Karpas-422 (cell line): ENCODE data around the gene GUK1. TPM values are rescaled to one million over a fixed set of nuclear protein-coding genes. Genes with fewer than 3 reads are reported as not detected.
A peak's percentile ranks its signal among the peaks of the same experiment; 100 is the strongest.

Source experiments
- DNase-seq: peaks from one replicate; pipeline ENCODE4 v3.0.0-alpha.2; 2015
- H2AFZ ChIP-seq: fragments of 200-600 bp; sonication (generic); 2 replicates; pipeline ENCODE4 v1.6.1; 2014; ENCODE audit warnings: antibody characterized with exemption, low read length, mixed read lengths
- H3K27ac ChIP-seq: fragments of 200-600 bp; sonication (generic); 2 replicates; pipeline ENCODE4 v1.5.1; 2014; ENCODE audit warnings: mild to moderate bottlenecking, low read length, moderate library complexity
- H3K27me3 ChIP-seq: fragments of 200-600 bp; sonication (generic); 2 replicates; pipeline ENCODE4 v1.6.1; 2014; ENCODE audit warnings: low read length, mixed read lengths
- H3K36me3 ChIP-seq: fragments of 200-600 bp; sonication (generic); 2 replicates; pipeline ENCODE4 v1.6.1; 2014; ENCODE audit warnings: low read length, mixed read lengths; ENCODE audit not compliant: insufficient read depth
- H3K4me1 ChIP-seq: fragments of 200-600 bp; sonication (generic); 2 replicates; pipeline ENCODE4 v1.6.1; 2014; ENCODE audit warnings: mild to moderate bottlenecking, low read length, mixed read lengths
- H3K4me2 ChIP-seq: fragments of 200-600 bp; sonication (generic); 2 replicates; pipeline ENCODE4 v1.6.1; 2014; ENCODE audit warnings: low read length, low read depth, mild to moderate bottlenecking; ENCODE audit not compliant: poor library complexity, severe bottlenecking
- H3K4me3 ChIP-seq: fragments of 200-600 bp; sonication (generic); 2 replicates; pipeline ENCODE4 v1.5.1; 2014; ENCODE audit warnings: mild to moderate bottlenecking, antibody characterized with exemption, low read length, mixed read lengths
- H3K79me2 ChIP-seq: fragments of 200-600 bp; sonication (generic); 2 replicates; pipeline ENCODE4 v1.6.1; 2014; ENCODE audit warnings: mild to moderate bottlenecking, low read length, mixed read lengths
- H3K9ac ChIP-seq: fragments of 200-600 bp; sonication (generic); 2 replicates; pipeline ENCODE4 v1.6.0; 2014; ENCODE audit warnings: low read length
- H3K9me2 ChIP-seq: fragments of 200-600 bp; sonication (generic), shearing (Covaris generic); replicated peaks from 2 replicates; pipeline ENCODE4 v1.6.0; 2014; ENCODE audit warnings: mild to moderate bottlenecking, low read length, moderate library complexity; ENCODE audit not compliant: insufficient read depth
- H3K9me3 ChIP-seq: fragments of 300-700, 200-600 bp; sonication (generic); 2 replicates; pipeline ENCODE4 v1.6.1; 2014; ENCODE audit warnings: low read length, mixed read lengths
- H4K20me1 ChIP-seq: fragments of 200-600 bp; sonication (generic); 2 replicates; pipeline ENCODE4 v1.6.1; 2014; ENCODE audit warnings: mild to moderate bottlenecking, antibody characterized with exemption, low read length, low read depth; ENCODE audit not compliant: insufficient read depth
- total RNA-seq: library from RNA; depleted of rRNA; stranded (reverse); fragments of >200 nt; shearing (Covaris generic); gene quantifications from 2 replicates; pipeline ENCODE4 v1.2.3, GENCODE V29; 2014; ENCODE audit warnings: low replicate concordance

GUK1 gene
- total RNA-seq, 1 experiment from 2014 or later: 74.4 TPM

GRCh38 chr1:228101994-228102790 is 37.9 kb upstream of the GUK1 start:
- Histone ChIP-seq H3K79me2 (peaks cover 35% of the 10 kb centered on the region; the same call in 1 of the 2 replicates), H3K4me1 (peaks cover 28% of the 10 kb centered on the region), H3K27me3 (no peaks in the 10 kb centered on the region), H2AFZ (no peak overlapping the region), H4K20me1 (peaks cover 31% of the 10 kb centered on the region; the same call in 1 of the 2 replicates), H3K27ac (peak overlapping the region; percentile 37; the same call in 1 of the 2 replicates), H3K4me2 (peak overlapping the region; percentile 91), H3K36me3 (peaks cover 14% of the 10 kb centered on the region), H3K4me3 (peak overlapping the region; percentile 74), H3K9me3 (no peaks in the 10 kb centered on the region), H3K9ac (peak overlapping the region; percentile 93), H3K9me2 (no peaks in the 10 kb centered on the region)
- DNase-seq: peak; percentile 75

- Histone ChIP-seq H3K9me2 (no peaks in the 10 kb centered on the region), H3K4me2 (peak within 1 kb of the TSS; percentile 91), H2AFZ (peak within 1 kb of the TSS; percentile 82; the same call in 1 of the 2 replicates), H3K27ac (peak within 1 kb of the TSS; percentile 42; the same call in 1 of the 2 replicates), H3K4me1 (peaks cover 35% of the 10 kb centered on the region), H3K27me3 (no peaks in the 10 kb centered on the region), H3K4me3 (peak within 1 kb of the TSS; percentile 74), H3K9ac (peak within 1 kb of the TSS; percentile 93), H3K79me2 (peaks cover 38% of the 10 kb centered on the region), H4K20me1 (peaks cover 25% of the 10 kb centered on the region; the same call in 1 of the 2 replicates), H3K36me3 (peaks cover 13% of the 10 kb centered on the region), H3K9me3 (no peaks in the 10 kb centered on the region)
- peak; percentile 98 for DNase-seq
Observed at GRCh38 chr1:228102791-228103620, 37.1 kb upstream of the GUK1 start, which contains the start of gene C1orf35. Gene C1orf35, minus strand, starts transcription at chr1:228103325. Its CDS starts 98 bp downstream, at chr1:228103227.

DNA sequence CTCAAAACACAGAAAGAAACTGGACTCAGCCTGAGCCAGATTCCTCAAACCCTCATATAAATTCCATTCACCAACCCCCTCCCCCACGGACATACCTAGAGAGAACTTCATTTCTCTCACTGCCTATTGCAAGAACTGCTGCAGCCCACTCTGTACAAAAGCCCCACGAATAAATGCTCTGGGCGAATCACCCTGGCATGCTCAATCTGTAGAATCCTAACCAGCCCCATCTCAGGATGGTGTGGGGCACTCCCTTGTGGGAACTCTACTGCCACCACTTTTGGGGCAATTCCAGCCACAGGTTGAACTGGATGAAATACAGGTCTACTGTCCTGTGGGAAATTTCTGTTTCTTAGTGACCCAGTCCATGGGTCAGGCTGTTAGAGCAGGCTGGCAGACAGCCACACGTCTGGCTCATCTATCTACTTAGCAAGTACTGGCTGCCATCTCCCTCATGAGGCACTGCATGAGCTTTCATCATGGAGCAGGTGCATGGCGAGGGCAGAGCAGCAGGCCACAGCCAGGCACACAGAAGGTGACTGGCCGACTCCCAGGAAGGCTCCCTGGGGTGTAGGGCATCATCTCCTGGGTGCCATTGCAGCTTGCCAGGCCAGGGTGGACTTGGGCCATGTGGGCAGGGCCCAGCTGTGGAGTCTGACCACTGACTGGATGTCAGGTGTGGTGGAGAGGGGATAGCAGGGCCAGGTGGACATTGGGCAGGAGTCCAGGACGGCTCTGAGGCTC is 35.4 kb upstream of the GUK1 start:
- H3K27ac ChIP-seq: no peak overlapping the region
- H3K9ac ChIP-seq: peak overlapping the region; percentile 93; the same call in 1 of the 2 replicates
- no peaks in the 10 kb centered on the region for H3K27me3 ChIP-seq
- H3K36me3 ChIP-seq: 0 out of 2 replicates have a peak, but pooled peaks cover 9% of the 10 kb centered on the region
- peaks cover 45% of the 10 kb centered on the region for H3K79me2 ChIP-seq
- H3K9me3 ChIP-seq: no peaks in the 10 kb centered on the region
- peak; percentile 42 for DNase-seq
- no peak overlapping the region for H3K4me2 ChIP-seq
- H3K4me3 ChIP-seq: peak overlapping the region; percentile 74; the same call in 1 of the 2 replicates
- no peaks in the 10 kb centered on the region for H3K9me2 ChIP-seq
- H3K4me1 ChIP-seq: peaks cover 42% of the 10 kb centered on the region
- H2AFZ ChIP-seq: no peak overlapping the region
- peaks cover 14% of the 10 kb centered on the region; the same call in 1 of the 2 replicates for H4K20me1 ChIP-seq

GRCh38 chr1:228105270-228105995 is 34.6 kb upstream of the GUK1 start:
- Histone ChIP-seq H3K79me2 (peaks cover 46% of the 10 kb centered on the region), H3K36me3 (0 out of 2 replicates have a peak, but pooled peaks cover 9% of the 10 kb centered on the region), H3K4me1 (peaks cover 48% of the 10 kb centered on the region), H3K4me3 (no peak overlapping the region), H4K20me1 (peaks cover 14% of the 10 kb centered on the region; the same call in 1 of the 2 replicates), H3K9me3 (no peaks in the 10 kb centered on the region), H3K4me2 (no peak overlapping the region), H3K9ac (no peak overlapping the region), H3K27me3 (no peaks in the 10 kb centered on the region), H3K27ac (no peak overlapping the region), H2AFZ (no peak overlapping the region), H3K9me2 (no peaks in the 10 kb centered on the region)
- peak; percentile 38 for DNase-seq

DNA sequence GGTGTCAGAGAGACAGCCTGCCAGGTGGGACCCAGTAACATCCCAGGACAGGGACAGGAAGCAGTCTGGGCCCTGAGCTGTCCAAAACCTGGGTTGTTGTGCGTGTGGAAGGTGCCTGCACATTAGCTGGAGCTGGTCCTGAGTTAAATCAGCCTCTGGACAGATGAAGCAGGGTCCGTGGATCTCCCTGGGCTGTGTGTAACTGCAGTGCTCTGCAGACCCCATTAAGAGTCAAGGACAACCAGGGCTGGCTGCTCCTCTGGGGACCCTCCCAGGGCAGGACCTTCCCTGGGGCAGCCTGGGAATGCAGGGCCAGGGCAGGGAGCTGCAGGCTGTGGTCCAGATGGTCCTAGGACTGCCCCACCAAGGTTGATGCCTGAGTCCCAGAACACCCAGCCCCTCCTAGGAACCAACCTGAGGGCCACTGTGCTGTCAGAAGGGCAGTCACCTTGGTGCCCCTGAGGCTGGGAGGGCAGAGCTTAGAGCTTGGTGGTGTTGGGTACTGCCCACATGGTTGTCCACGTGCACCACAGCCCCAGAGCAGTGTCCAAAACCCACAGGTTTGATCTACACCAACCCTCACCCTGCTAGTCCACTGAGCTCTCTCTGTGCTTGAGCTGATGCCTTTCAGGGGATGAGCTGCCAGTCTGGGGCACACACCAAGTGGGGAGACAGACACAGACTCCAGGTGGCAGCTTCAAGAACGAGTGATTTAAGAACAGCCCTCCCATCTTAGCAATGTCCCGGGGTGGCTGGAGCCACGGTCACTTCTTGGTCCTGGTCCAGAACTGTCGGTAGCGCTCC is 33.9 kb upstream of the GUK1 start:
- H3K4me1 ChIP-seq: peaks cover 42% of the 10 kb centered on the region
- H3K9ac ChIP-seq: no peak overlapping the region
- H4K20me1 ChIP-seq: peaks cover 9% of the 10 kb centered on the region; the same call in 1 of the 2 replicates
- H3K4me3 ChIP-seq: no peak overlapping the region
- H3K9me2 ChIP-seq: no peaks in the 10 kb centered on the region
- no peaks in the 10 kb centered on the region for H3K27me3 ChIP-seq
- H3K27ac ChIP-seq: no peak overlapping the region
- no peaks in the 10 kb centered on the region for H3K9me3 ChIP-seq
- no peak overlapping the region for H2AFZ ChIP-seq
- H3K36me3 ChIP-seq: 0 out of 2 replicates have a peak, but pooled peaks cover 9% of the 10 kb centered on the region
- peaks cover 43% of the 10 kb centered on the region for H3K79me2 ChIP-seq
- peak; percentile 39 for DNase-seq
- H3K4me2 ChIP-seq: no peak overlapping the region

- Histone ChIP-seq H3K9me2 (no peaks in the 10 kb centered on the region), H3K27ac (no peak overlapping the region), H3K9ac (no peak overlapping the region), H3K36me3 (0 out of 2 replicates have a peak, but pooled peaks cover 9% of the 10 kb centered on the region), H3K4me1 (peaks cover 37% of the 10 kb centered on the region), H4K20me1 (0 out of 2 replicates have a peak, but pooled peaks cover 4% of the 10 kb centered on the region), H3K4me2 (no peak overlapping the region), H2AFZ (no peak overlapping the region), H3K79me2 (peaks cover 38% of the 10 kb centered on the region), H3K9me3 (no peaks in the 10 kb centered on the region), H3K4me3 (no peak overlapping the region), H3K27me3 (no peaks in the 10 kb centered on the region)
- no peak for DNase-seq
Observed at GRCh38 chr1:228106800-228107054, 33.4 kb upstream of the GUK1 start.

DNA sequence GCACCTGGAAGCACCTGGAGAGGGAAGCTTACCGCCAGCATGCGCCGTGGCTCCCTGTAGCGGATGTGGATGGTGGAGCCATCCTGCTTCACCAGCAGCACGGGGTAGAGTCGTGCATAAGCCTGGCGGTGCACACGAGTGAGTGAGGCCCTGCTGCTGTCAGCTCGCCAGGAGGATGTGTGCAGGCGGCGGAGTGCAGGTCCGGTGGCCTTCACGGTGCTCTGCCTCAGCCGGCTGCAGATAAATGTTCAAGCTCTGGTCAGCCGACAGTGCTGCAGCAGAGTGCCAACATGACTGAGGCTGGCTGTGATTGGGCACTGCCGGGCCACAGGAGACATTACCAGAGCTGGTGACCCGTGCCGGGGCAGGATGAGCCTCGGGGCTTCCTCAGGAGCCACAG is 32.4 kb upstream of the GUK1 start:
- Histone ChIP-seq H3K79me2 (peaks cover 29% of the 10 kb centered on the region), H2AFZ (no peak overlapping the region), H3K4me3 (peak overlapping the region; percentile 87), H3K27ac (no peak overlapping the region), H3K4me2 (peak overlapping the region; percentile 90), H3K9me2 (no peaks in the 10 kb centered on the region), H3K4me1 (peaks cover 34% of the 10 kb centered on the region), H3K27me3 (no peaks in the 10 kb centered on the region), H3K9ac (peak overlapping the region; percentile 87), H3K9me3 (no peaks in the 10 kb centered on the region), H4K20me1 (no peaks in the 10 kb centered on the region), H3K36me3 (peaks cover 9% of the 10 kb centered on the region; the same call in 1 of the 2 replicates)
- no peak for DNase-seq
